SK-N-SH treated with all-trans-retinoic acid at 6 μM for 48 hours (cell line): ENCODE results near the gene SOX5.

ENCODE experiments used
- ATAC-seq: fragments of 200-7000 bp; cut with Tn5 transposase; 3 replicates; pipeline ENCODE4 v1.9.1; 2020; ENCODE audit warnings: mild to moderate bottlenecking, moderate library complexity
- ARNTL ChIP-seq: fragments of 450-650 bp; formaldehyde crosslinking; IDR thresholded peaks from 2 replicates; pipeline ENCODE4 v1.5.0; 2020; ENCODE audit warnings: low read depth, mild to moderate bottlenecking, moderate library complexity, borderline replicate concordance
- ESRRG ChIP-seq: fragments of 250-450 bp; sonication (Bioruptor Pico); IDR thresholded peaks from 2 replicates; pipeline ENCODE4 v1.6.1; 2021; ENCODE audit warnings: mild to moderate bottlenecking
- GLIS3 ChIP-seq: fragments of 250-450 bp; sonication (Bioruptor Pico); IDR thresholded peaks from 2 replicates; pipeline ENCODE4 v1.5.0; 2020; ENCODE audit warnings: mild to moderate bottlenecking, moderate library complexity
- ISL1 ChIP-seq: fragments of 250-450 bp; sonication (Bioruptor Pico); IDR thresholded peaks from 2 replicates; pipeline ENCODE4 v2.1.2; 2022; ENCODE audit warnings: mild to moderate bottlenecking, moderate library complexity
- OSR1 ChIP-seq: fragments of 250-450 bp; sonication (Bioruptor Pico); IDR thresholded peaks from 2 replicates; pipeline ENCODE4 v1.8.0; 2022; ENCODE audit warnings: moderate library complexity, mild to moderate bottlenecking, inconsistent platforms
- PPARA ChIP-seq: fragments of 250-450 bp; sonication (Bioruptor Pico); IDR thresholded peaks from 2 replicates; pipeline ENCODE4 v1.5.0; 2020; ENCODE audit warnings: mild to moderate bottlenecking, borderline replicate concordance
- RARB ChIP-seq: fragments of 250-450 bp; sonication (Bioruptor Pico); IDR thresholded peaks from 2 replicates; pipeline ENCODE4 v1.8.0; 2021; ENCODE audit warnings: mild to moderate bottlenecking, moderate library complexity
- SNAI2 ChIP-seq: fragments of 250-450 bp; sonication (Bioruptor Pico); IDR thresholded peaks from 2 replicates; pipeline ENCODE4 v1.5.0; 2020; ENCODE audit warnings: mild to moderate bottlenecking, moderate library complexity
- TCF4 ChIP-seq: fragments of 250-450 bp; sonication (Bioruptor Pico); IDR thresholded peaks from 2 replicates; pipeline ENCODE4 v1.8.0; 2021; ENCODE audit warnings: mild to moderate bottlenecking, moderate library complexity, borderline replicate concordance
- TOX ChIP-seq: fragments of 250-450 bp; sonication (Bioruptor Pico); IDR thresholded peaks from 2 replicates; pipeline ENCODE4 v1.8.0; 2021; ENCODE audit warnings: mild to moderate bottlenecking, moderate library complexity, borderline replicate concordance
- ZC3H10 ChIP-seq: fragments of 250-450 bp; sonication (Bioruptor Pico); IDR thresholded peaks from 2 replicates; pipeline ENCODE4 v1.5.1; 2021; ENCODE audit warnings: mild to moderate bottlenecking, moderate library complexity
- ZFP30 ChIP-seq: fragments of 450-650 bp; formaldehyde crosslinking; IDR thresholded peaks from 2 replicates; pipeline ENCODE4 v1.5.0; 2022; ENCODE audit warnings: mild to moderate bottlenecking, moderate library complexity
- ZNF70 ChIP-seq: fragments of 450-650 bp; formaldehyde crosslinking; IDR thresholded peaks from 2 replicates; pipeline ENCODE4 v1.5.0; 2020; ENCODE audit warnings: mild to moderate bottlenecking, moderate library complexity
- ZNF8 ChIP-seq: fragments of 450-650 bp; formaldehyde crosslinking; IDR thresholded peaks from 2 replicates; pipeline ENCODE4 v1.5.0; 2020; ENCODE audit warnings: mild to moderate bottlenecking, moderate library complexity
- TF ChIP-seq, protein P1 (sequence below): fragments of 250-450 bp; sonication (Bioruptor Pico); IDR thresholded peaks from 2 replicates; pipeline ENCODE4 v1.8.0; 2021; ENCODE audit warnings: low read depth, mild to moderate bottlenecking, moderate library complexity, borderline replicate concordance
- TF ChIP-seq, protein P2 (sequence below): fragments of 250-450 bp; sonication (Bioruptor Pico); IDR thresholded peaks from 2 replicates; pipeline ENCODE4 v1.8.0; 2020; ENCODE audit warnings: mild to moderate bottlenecking, moderate library complexity, borderline replicate concordance
- TF ChIP-seq, protein P3 (sequence below): fragments of 250-450 bp; sonication (Bioruptor Pico); IDR thresholded peaks from 2 replicates; pipeline ENCODE4 v1.5.0; 2020; ENCODE audit warnings: mild to moderate bottlenecking, moderate library complexity
- TF ChIP-seq, protein P4 (sequence below): fragments of 250-450 bp; sonication (Bioruptor Pico); IDR thresholded peaks from 2 replicates; pipeline ENCODE4 v1.5.1; 2020; ENCODE audit warnings: low read depth, mild to moderate bottlenecking, moderate library complexity
- TF ChIP-seq, protein P5 (sequence below): fragments of 250-450 bp; sonication (Bioruptor Pico); IDR thresholded peaks from 2 replicates; pipeline ENCODE4 v1.5.1; 2021; ENCODE audit warnings: mild to moderate bottlenecking, moderate library complexity

Gene SOX5

DNA sequence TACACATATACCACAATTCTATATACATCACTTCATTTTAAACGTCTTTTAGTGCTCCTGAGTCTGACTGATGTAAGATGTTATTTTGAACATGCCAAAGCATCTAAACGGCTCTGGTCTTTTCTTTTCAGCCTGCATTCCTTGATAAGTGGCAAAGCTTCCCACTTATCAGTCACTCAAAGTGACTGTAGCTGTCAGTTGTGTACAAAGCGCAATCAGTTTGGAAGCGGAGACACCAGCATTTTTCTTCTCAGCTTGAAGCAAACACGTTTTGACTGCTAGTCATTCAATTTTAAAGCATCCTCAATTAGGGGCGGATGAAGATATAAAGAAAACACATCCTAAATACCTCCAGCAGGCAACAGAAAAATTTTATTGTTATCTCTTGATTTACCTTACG lies 226.8 kb downstream of the SOX5 start:
- TF ChIP-seq, protein P1, sequence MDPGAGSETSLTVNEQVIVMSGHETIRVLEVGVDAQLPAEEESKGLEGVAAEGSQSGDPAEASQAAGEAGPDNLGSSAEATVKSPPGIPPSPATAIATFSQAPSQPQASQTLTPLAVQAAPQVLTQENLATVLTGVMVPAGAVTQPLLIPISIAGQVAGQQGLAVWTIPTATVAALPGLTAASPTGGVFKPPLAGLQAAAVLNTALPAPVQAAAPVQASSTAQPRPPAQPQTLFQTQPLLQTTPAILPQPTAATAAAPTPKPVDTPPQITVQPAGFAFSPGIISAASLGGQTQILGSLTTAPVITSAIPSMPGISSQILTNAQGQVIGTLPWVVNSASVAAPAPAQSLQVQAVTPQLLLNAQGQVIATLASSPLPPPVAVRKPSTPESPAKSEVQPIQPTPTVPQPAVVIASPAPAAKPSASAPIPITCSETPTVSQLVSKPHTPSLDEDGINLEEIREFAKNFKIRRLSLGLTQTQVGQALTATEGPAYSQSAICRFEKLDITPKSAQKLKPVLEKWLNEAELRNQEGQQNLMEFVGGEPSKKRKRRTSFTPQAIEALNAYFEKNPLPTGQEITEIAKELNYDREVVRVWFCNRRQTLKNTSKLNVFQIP (CRISPR knock-in tag): no peak
- TF ChIP-seq, protein P2, sequence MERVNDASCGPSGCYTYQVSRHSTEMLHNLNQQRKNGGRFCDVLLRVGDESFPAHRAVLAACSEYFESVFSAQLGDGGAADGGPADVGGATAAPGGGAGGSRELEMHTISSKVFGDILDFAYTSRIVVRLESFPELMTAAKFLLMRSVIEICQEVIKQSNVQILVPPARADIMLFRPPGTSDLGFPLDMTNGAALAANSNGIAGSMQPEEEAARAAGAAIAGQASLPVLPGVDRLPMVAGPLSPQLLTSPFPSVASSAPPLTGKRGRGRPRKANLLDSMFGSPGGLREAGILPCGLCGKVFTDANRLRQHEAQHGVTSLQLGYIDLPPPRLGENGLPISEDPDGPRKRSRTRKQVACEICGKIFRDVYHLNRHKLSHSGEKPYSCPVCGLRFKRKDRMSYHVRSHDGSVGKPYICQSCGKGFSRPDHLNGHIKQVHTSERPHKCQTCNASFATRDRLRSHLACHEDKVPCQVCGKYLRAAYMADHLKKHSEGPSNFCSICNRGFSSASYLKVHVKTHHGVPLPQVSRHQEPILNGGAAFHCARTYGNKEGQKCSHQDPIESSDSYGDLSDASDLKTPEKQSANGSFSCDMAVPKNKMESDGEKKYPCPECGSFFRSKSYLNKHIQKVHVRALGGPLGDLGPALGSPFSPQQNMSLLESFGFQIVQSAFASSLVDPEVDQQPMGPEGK (CRISPR knock-in tag): no peak
- TF ChIP-seq, protein P3, sequence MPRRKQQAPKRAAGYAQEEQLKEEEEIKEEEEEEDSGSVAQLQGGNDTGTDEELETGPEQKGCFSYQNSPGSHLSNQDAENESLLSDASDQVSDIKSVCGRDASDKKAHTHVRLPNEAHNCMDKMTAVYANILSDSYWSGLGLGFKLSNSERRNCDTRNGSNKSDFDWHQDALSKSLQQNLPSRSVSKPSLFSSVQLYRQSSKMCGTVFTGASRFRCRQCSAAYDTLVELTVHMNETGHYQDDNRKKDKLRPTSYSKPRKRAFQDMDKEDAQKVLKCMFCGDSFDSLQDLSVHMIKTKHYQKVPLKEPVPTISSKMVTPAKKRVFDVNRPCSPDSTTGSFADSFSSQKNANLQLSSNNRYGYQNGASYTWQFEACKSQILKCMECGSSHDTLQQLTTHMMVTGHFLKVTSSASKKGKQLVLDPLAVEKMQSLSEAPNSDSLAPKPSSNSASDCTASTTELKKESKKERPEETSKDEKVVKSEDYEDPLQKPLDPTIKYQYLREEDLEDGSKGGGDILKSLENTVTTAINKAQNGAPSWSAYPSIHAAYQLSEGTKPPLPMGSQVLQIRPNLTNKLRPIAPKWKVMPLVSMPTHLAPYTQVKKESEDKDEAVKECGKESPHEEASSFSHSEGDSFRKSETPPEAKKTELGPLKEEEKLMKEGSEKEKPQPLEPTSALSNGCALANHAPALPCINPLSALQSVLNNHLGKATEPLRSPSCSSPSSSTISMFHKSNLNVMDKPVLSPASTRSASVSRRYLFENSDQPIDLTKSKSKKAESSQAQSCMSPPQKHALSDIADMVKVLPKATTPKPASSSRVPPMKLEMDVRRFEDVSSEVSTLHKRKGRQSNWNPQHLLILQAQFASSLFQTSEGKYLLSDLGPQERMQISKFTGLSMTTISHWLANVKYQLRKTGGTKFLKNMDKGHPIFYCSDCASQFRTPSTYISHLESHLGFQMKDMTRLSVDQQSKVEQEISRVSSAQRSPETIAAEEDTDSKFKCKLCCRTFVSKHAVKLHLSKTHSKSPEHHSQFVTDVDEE: no peak
- TF ChIP-seq ZFP30 (CRISPR knock-in tag) (no peak), PPARA (CRISPR knock-in tag) (no peak), ZNF8 (CRISPR knock-in tag) (no peak), GLIS3 (CRISPR knock-in tag) (no peak), OSR1 (no peak), ZC3H10 (CRISPR knock-in tag) (no peak), TCF4 (CRISPR knock-in tag) (no peak), ARNTL (CRISPR knock-in tag) (no peak), TOX (CRISPR knock-in tag) (no peak)
- TF ChIP-seq, protein P4, sequence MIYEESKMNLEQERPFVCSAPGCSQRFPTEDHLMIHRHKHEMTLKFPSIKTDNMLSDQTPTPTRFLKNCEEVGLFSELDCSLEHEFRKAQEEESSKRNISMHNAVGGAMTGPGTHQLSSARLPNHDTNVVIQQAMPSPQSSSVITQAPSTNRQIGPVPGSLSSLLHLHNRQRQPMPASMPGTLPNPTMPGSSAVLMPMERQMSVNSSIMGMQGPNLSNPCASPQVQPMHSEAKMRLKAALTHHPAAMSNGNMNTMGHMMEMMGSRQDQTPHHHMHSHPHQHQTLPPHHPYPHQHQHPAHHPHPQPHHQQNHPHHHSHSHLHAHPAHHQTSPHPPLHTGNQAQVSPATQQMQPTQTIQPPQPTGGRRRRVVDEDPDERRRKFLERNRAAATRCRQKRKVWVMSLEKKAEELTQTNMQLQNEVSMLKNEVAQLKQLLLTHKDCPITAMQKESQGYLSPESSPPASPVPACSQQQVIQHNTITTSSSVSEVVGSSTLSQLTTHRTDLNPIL (CRISPR knock-in tag): no peak
- TF ChIP-seq, protein P5, sequence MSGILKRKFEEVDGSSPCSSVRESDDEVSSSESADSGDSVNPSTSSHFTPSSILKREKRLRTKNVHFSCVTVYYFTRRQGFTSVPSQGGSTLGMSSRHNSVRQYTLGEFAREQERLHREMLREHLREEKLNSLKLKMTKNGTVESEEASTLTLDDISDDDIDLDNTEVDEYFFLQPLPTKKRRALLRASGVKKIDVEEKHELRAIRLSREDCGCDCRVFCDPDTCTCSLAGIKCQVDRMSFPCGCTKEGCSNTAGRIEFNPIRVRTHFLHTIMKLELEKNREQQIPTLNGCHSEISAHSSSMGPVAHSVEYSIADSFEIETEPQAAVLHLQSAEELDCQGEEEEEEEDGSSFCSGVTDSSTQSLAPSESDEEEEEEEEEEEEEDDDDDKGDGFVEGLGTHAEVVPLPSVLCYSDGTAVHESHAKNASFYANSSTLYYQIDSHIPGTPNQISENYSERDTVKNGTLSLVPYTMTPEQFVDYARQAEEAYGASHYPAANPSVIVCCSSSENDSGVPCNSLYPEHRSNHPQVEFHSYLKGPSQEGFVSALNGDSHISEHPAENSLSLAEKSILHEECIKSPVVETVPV (CRISPR knock-in tag): no peak
- no peak for ATAC-seq

DNA sequence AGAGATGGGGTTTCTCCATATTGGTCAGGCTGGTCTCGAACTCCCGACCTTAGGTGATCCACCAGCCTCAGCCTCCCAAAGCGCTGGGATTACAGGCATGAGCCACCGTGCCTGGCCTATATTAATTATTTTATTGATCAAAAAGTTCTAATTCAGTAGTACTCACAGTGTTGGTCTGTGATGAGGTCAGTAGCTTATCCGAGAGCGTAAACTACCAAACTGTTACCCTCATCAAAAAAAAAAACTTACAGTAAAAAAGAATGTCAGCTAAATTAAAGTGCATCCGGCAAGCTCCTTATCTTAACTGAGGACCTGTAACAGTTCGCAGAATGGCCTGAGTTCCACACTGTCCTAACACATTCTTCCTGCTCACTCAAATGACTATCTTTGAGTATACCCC lies 228.2 kb downstream of the SOX5 start:
- ATAC-seq: no peak
- TF ChIP-seq, protein P3: no peak
- TF ChIP-seq ESRRG: no peak
- TF ChIP-seq ARNTL (CRISPR knock-in tag): no peak
- TF ChIP-seq, protein P4 (CRISPR knock-in tag): no peak
- TF ChIP-seq, protein P5 (CRISPR knock-in tag): no peak
- TF ChIP-seq, protein P2 (CRISPR knock-in tag): no peak
- no peak for TF ChIP-seq ZNF70 (CRISPR knock-in tag)
- no peak for TF ChIP-seq SNAI2 (CRISPR knock-in tag)
- TF ChIP-seq, protein P1 (CRISPR knock-in tag): no peak
- no peak for TF ChIP-seq RARB
- TF ChIP-seq ZFP30 (CRISPR knock-in tag): no peak
- TF ChIP-seq ZNF8 (CRISPR knock-in tag): no peak
- TF ChIP-seq ZC3H10 (CRISPR knock-in tag): no peak
- no peak for TF ChIP-seq PPARA (CRISPR knock-in tag)
- no peak for TF ChIP-seq ISL1 (CRISPR knock-in tag)
